Measurements from ENCODE around the gene CEMIP. TPM values are rescaled to one million over a fixed set of nuclear protein-coding genes. Genes with fewer than 3 reads are reported as not detected.

Gene CEMIP
- total and polyA plus RNA-seq, 2 of the 8 experiments (the other 6 are each of a cell fraction or from before 2014, with no cell fraction given): 0.11 to 0.60 TPM

DNA sequence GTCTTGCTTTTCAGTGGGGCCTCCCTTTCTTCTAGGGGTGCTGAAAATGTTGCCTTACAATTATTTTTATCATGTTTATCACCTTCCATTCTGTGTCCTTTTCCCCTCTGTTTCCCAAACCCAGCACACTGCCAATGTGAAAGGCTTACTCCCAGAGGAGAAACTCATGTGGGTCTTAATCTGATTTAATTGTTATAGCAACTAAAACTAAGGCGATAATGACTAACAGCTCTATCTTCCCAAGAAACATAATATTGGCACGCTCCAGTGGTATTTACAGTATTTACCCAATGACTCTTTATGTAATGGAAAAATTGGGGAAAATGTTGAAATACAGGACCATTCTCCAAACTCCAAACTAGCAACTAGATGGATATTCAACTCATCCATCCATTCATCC lies 152.0 kb downstream of the CEMIP start:
- Histone ChIP-seq H3K4me3 (ENCODE audit: extremely low read depth in 1 of 4, insufficient read depth in 2 of 4, low read depth in 3 of 4, low read length in 4 of 4) (no peak overlapping the region), H3K79me1 (ENCODE audit: low read depth, low read length) (no peaks in the 10 kb centered on the region), H3K79me2 (ENCODE audit: control insufficient read depth in 1 of 2, insufficient read depth in 2 of 2, low read length in 2 of 2) (no peaks in the 10 kb centered on the region), H2BK120ac (replicated peaks; ENCODE audit: low read depth, low read length) (no peak overlapping the region), H3K9ac (replicated peaks in 1 of 4; ENCODE audit: extremely low read depth in 1 of 4, low read depth in 3 of 4, low read length in 3 of 4) (no peak overlapping the region), H4K8ac (ENCODE audit: extremely low read depth, insufficient read depth, low read length) (no peak overlapping the region), H2BK15ac (ENCODE audit: low read length) (no peak overlapping the region), H3K23me2 (ENCODE audit: low read depth, low read length) (no peaks in the 10 kb centered on the region; the same call in 1 of the 2 replicates), H3K9me3 (ENCODE audit: insufficient read depth in 2 of 2, low read depth in 1 of 2, low read length in 1 of 2) (no peaks in the 10 kb centered on the region), H3K27ac (ENCODE audit: low read depth, low read length) (no peak overlapping the region), H4K5ac (ENCODE audit: insufficient read length, low read depth, low read length) (no peak overlapping the region), H2AK5ac (ENCODE audit: low read depth, low read length) (no peak overlapping the region), H3K4ac (replicated peaks; ENCODE audit: insufficient read length, low read depth, low read length) (no peak overlapping the region), H4K20me1 (replicated peaks in 1 of 2; ENCODE audit: control insufficient read depth in 1 of 2, insufficient read depth in 2 of 2, low read length in 2 of 2) (no peaks in the 10 kb centered on the region), H3K27me3 (replicated peaks in 1 of 4; ENCODE audit: control insufficient read depth in 3 of 4, extremely low read depth in 1 of 4, insufficient read depth in 3 of 4, low read length in 3 of 4) (no peaks in the 10 kb centered on the region), H3K18ac (ENCODE audit: extremely low read depth, low read length) (no peak overlapping the region), H3K56ac (replicated peaks; ENCODE audit: insufficient read length, low read depth, low read length) (no peak overlapping the region), H3K36me3 (ENCODE audit: control insufficient read depth in 2 of 4, insufficient read depth in 4 of 4, low read length in 3 of 4) (no peaks in the 10 kb centered on the region), H3K4me2 (ENCODE audit: insufficient read depth in 1 of 2, low read depth in 2 of 2, low read length in 2 of 2) (no peak overlapping the region), H4K91ac (replicated peaks; ENCODE audit: insufficient read length, low read length) (no peak overlapping the region), H3K14ac (ENCODE audit: insufficient read length) (no peak overlapping the region), H2BK12ac (ENCODE audit: low read depth, low read length) (no peak overlapping the region), H2BK20ac (ENCODE audit: low read length) (no peak overlapping the region), H2BK5ac (ENCODE audit: low read depth, low read length) (no peak overlapping the region), H2AFZ (ENCODE audit: low read length) (no peak overlapping the region), H3K23ac (ENCODE audit: insufficient read length) (no peak overlapping the region), H3K4me1 (replicated peaks in 1 of 4; ENCODE audit: control insufficient read depth in 3 of 4, insufficient read depth in 4 of 4, low read length in 3 of 4) (peaks cover 0 to 2% (median 0%) of the 10 kb centered on the region in 4 experiments; a peak in 1 of 7 replicates)
- DNase-seq (ENCODE audit: low read depth in 1 of 2, low spot score in 2 of 2): no peak
- no peak for FAIRE-seq
- 93% methylated on average over 2 of the region's 2 CpGs; no CpG with 5 or more reads in 1 of the 2 experiments for WGBS, 2 experiments (ENCODE audit: extremely low coverage in 1 of 2, insufficient coverage in 1 of 2, insufficient read length in 1 of 2, insufficient replicate concordance in 2 of 2, low coverage in 1 of 2, low lambda C conversion rate in 2 of 2, missing lambda C conversion rate in 1 of 2)
- ChIA-PET CTCF (ENCODE audit: partially characterized antibody) (interaction anchor here (2.4 kb wide), 1 partner anchor 39 kb away, joined by 7 read pairs; no protein-coding TSS in a partner anchor), POLR2A (ENCODE audit: partially characterized antibody) (interaction anchor here (1.1 kb wide), 1 partner anchor 15 kb away, joined by 3 read pairs; no protein-coding TSS in a partner anchor)
- TF ChIP-seq RNF2 (IDR thresholded peaks at IDR 0.05; ENCODE audit: borderline replicate concordance, low read depth, low read length, missing control alignments, poor library complexity, severe bottlenecking): no peak
- no peak for TF ChIP-seq SP2 (IDR thresholded peaks at IDR 0.05; ENCODE audit: low read length)
- no peak for TF ChIP-seq JUN (IDR thresholded peaks at IDR 0.05; ENCODE audit: low read depth, low read length)
